SK-N-SH treated with all-trans-retinoic acid at 6 μM for 48 hours (cell line): Measurements from ENCODE around the gene BCAS2.

Experiments used
- ATAC-seq: fragments of 200-7000 bp; cut with Tn5 transposase; 3 replicates; pipeline ENCODE4 v1.9.1; 2020; ENCODE audit warnings: mild to moderate bottlenecking, moderate library complexity
- ARNTL ChIP-seq: fragments of 450-650 bp; formaldehyde crosslinking; IDR thresholded peaks from 2 replicates; pipeline ENCODE4 v1.5.0; 2020; ENCODE audit warnings: low read depth, mild to moderate bottlenecking, moderate library complexity, borderline replicate concordance
- BACH2 ChIP-seq: fragments of 250-450 bp; sonication (Bioruptor Pico); IDR thresholded peaks from 2 replicates; pipeline ENCODE4 v1.9.0; 2021; ENCODE audit warnings: mild to moderate bottlenecking, borderline replicate concordance
- CREB5 ChIP-seq: fragments of 250-450 bp; sonication (Bioruptor Pico); IDR thresholded peaks from 2 replicates; pipeline ENCODE4 v1.5.1; 2020; ENCODE audit warnings: low read depth, mild to moderate bottlenecking, moderate library complexity
- CSDC2 ChIP-seq: fragments of 250-450 bp; sonication (Bioruptor Pico); IDR thresholded peaks from 2 replicates; pipeline ENCODE4 v1.5.0; 2020; ENCODE audit warnings: mild to moderate bottlenecking, moderate library complexity
- CSRNP3 ChIP-seq: fragments of 250-450 bp; sonication (Bioruptor Pico); IDR thresholded peaks from 2 replicates; pipeline ENCODE4 v1.5.1; 2021; ENCODE audit warnings: mild to moderate bottlenecking, moderate library complexity
- ESRRG ChIP-seq: fragments of 250-450 bp; sonication (Bioruptor Pico); IDR thresholded peaks from 2 replicates; pipeline ENCODE4 v1.6.1; 2021; ENCODE audit warnings: mild to moderate bottlenecking
- GLIS3 ChIP-seq: fragments of 250-450 bp; sonication (Bioruptor Pico); IDR thresholded peaks from 2 replicates; pipeline ENCODE4 v1.5.0; 2020; ENCODE audit warnings: mild to moderate bottlenecking, moderate library complexity
- ISL1 ChIP-seq: fragments of 250-450 bp; sonication (Bioruptor Pico); IDR thresholded peaks from 2 replicates; pipeline ENCODE4 v2.1.2; 2022; ENCODE audit warnings: mild to moderate bottlenecking, moderate library complexity
- OSR1 ChIP-seq: fragments of 250-450 bp; sonication (Bioruptor Pico); IDR thresholded peaks from 2 replicates; pipeline ENCODE4 v1.8.0; 2022; ENCODE audit warnings: moderate library complexity, mild to moderate bottlenecking, inconsistent platforms
- PATZ1 ChIP-seq: fragments of 250-450 bp; sonication (Bioruptor Pico); IDR thresholded peaks from 2 replicates; pipeline ENCODE4 v1.8.0; 2020; ENCODE audit warnings: mild to moderate bottlenecking, moderate library complexity, borderline replicate concordance
- POU6F1 ChIP-seq: fragments of 250-450 bp; sonication (Bioruptor Pico); IDR thresholded peaks from 2 replicates; pipeline ENCODE4 v1.8.0; 2021; ENCODE audit warnings: low read depth, mild to moderate bottlenecking, moderate library complexity, borderline replicate concordance
- PPARA ChIP-seq: fragments of 250-450 bp; sonication (Bioruptor Pico); IDR thresholded peaks from 2 replicates; pipeline ENCODE4 v1.5.0; 2020; ENCODE audit warnings: mild to moderate bottlenecking, borderline replicate concordance
- RARB ChIP-seq: fragments of 250-450 bp; sonication (Bioruptor Pico); IDR thresholded peaks from 2 replicates; pipeline ENCODE4 v1.8.0; 2021; ENCODE audit warnings: mild to moderate bottlenecking, moderate library complexity
- SNAI2 ChIP-seq: fragments of 250-450 bp; sonication (Bioruptor Pico); IDR thresholded peaks from 2 replicates; pipeline ENCODE4 v1.5.0; 2020; ENCODE audit warnings: mild to moderate bottlenecking, moderate library complexity
- TCF4 ChIP-seq: fragments of 250-450 bp; sonication (Bioruptor Pico); IDR thresholded peaks from 2 replicates; pipeline ENCODE4 v1.8.0; 2021; ENCODE audit warnings: mild to moderate bottlenecking, moderate library complexity, borderline replicate concordance
- TOX ChIP-seq: fragments of 250-450 bp; sonication (Bioruptor Pico); IDR thresholded peaks from 2 replicates; pipeline ENCODE4 v1.8.0; 2021; ENCODE audit warnings: mild to moderate bottlenecking, moderate library complexity, borderline replicate concordance
- TSHZ2 ChIP-seq: fragments of 250-450 bp; sonication (Bioruptor Pico); IDR thresholded peaks from 2 replicates; pipeline ENCODE4 v1.5.0; 2020; ENCODE audit warnings: mild to moderate bottlenecking, moderate library complexity
- ZC3H10 ChIP-seq: fragments of 250-450 bp; sonication (Bioruptor Pico); IDR thresholded peaks from 2 replicates; pipeline ENCODE4 v1.5.1; 2021; ENCODE audit warnings: mild to moderate bottlenecking, moderate library complexity
- ZFP3 ChIP-seq: fragments of 250-450 bp; sonication (Bioruptor Pico); IDR thresholded peaks from 2 replicates; pipeline ENCODE4 v1.5.0; 2020; ENCODE audit warnings: mild to moderate bottlenecking, moderate library complexity
- ZFP30 ChIP-seq: fragments of 450-650 bp; formaldehyde crosslinking; IDR thresholded peaks from 2 replicates; pipeline ENCODE4 v1.5.0; 2022; ENCODE audit warnings: mild to moderate bottlenecking, moderate library complexity
- ZNF70 ChIP-seq: fragments of 450-650 bp; formaldehyde crosslinking; IDR thresholded peaks from 2 replicates; pipeline ENCODE4 v1.5.0; 2020; ENCODE audit warnings: mild to moderate bottlenecking, moderate library complexity
- ZNF8 ChIP-seq: fragments of 450-650 bp; formaldehyde crosslinking; IDR thresholded peaks from 2 replicates; pipeline ENCODE4 v1.5.0; 2020; ENCODE audit warnings: mild to moderate bottlenecking, moderate library complexity

Gene BCAS2

GRCh38 chr1:114547076-114547475 is 34.3 kb downstream of the BCAS2 start:
- no peak for ATAC-seq
- TF ChIP-seq ARNTL (CRISPR knock-in tag) (no peak), ZNF8 (CRISPR knock-in tag) (no peak), ZFP30 (CRISPR knock-in tag) (no peak), CREB5 (CRISPR knock-in tag) (no peak), RARB (CRISPR knock-in tag) (no peak), ZC3H10 (CRISPR knock-in tag) (no peak), BACH2 (no peak), ISL1 (no peak)

GRCh38 chr1:114545796-114546195 is 35.6 kb downstream of the BCAS2 start:
- no peak for ATAC-seq
- no peak for TF ChIP-seq GLIS3 (CRISPR knock-in tag)

- no peak for ATAC-seq
- no peak for TF ChIP-seq OSR1 (CRISPR knock-in tag)
- no peak for TF ChIP-seq ZNF70 (CRISPR knock-in tag)
- no peak for TF ChIP-seq SNAI2
- no peak for TF ChIP-seq ZFP3
- no peak for TF ChIP-seq BACH2
- TF ChIP-seq POU6F1, result no peak
- no peak for TF ChIP-seq GLIS3 (CRISPR knock-in tag)
- TF ChIP-seq ISL1, result no peak
- TF ChIP-seq ZNF8 (CRISPR knock-in tag), result no peak
- no peak for TF ChIP-seq TSHZ2 (CRISPR knock-in tag)
- no peak for TF ChIP-seq TOX (CRISPR knock-in tag)
- no peak for TF ChIP-seq CREB5 (CRISPR knock-in tag)
- no peak for TF ChIP-seq CSDC2 (CRISPR knock-in tag)
These were observed 36.1 kb downstream of the BCAS2 start for GRCh38 chr1:114545315-114545714.

- ATAC-seq, result no peak
- TF ChIP-seq PPARA (CRISPR knock-in tag) (no peak), CREB5 (CRISPR knock-in tag) (no peak), BACH2 (no peak), TCF4 (CRISPR knock-in tag) (no peak), PATZ1 (CRISPR knock-in tag) (no peak), TOX (CRISPR knock-in tag) (no peak), ZNF8 (CRISPR knock-in tag) (no peak), ZFP3 (no peak), ZNF70 (CRISPR knock-in tag) (no peak), RARB (CRISPR knock-in tag) (no peak), GLIS3 (CRISPR knock-in tag) (no peak), OSR1 (CRISPR knock-in tag) (no peak), ISL1 (no peak), ESRRG (CRISPR knock-in tag) (no peak), CSRNP3 (no peak)
These were observed 40.6 kb downstream of the BCAS2 start for GRCh38 chr1:114540821-114541220.
